GM21576 (cell line): ENCODE measurements around the gene FARSB.

Source experiments
- ATAC-seq: cut with Tn5 transposase; IDR thresholded peaks from one replicate; pipeline ENCODE4 v1.9.1; 2021; ENCODE audit warnings: mild to moderate bottlenecking, moderate library complexity; ENCODE audit not compliant: unreplicated experiment

Gene FARSB

DNA sequence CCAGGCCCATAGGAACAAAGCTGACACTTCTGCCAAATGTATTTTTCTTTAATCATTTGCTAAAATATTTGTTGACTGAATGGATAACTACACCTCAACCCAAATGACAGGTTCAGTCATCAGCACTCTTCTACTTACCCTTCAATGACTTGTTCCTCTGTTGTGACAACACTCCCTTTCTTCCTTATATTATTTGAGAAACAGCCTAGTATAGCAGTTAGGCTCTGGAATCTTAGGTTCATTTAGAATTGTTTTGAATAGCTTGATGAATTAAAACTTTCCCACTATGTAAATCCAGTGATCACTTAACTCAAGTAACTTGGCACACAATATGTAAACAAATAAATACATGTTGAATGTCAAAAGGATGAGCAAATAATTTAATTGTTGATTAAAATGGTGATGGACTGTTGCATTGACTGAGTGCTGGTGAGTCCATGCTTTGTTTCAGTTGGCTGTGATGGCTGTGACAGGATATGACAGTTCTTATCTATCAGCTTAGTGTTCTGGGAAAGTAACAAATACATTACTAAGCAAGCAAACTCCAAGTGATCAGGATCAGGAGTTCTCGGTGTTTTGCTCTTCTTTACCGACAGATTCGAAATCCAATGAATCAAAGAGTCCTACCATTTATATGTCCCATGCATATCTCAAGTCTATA lies 12.7 kb upstream of the FARSB start:
- no peak for ATAC-seq

DNA sequence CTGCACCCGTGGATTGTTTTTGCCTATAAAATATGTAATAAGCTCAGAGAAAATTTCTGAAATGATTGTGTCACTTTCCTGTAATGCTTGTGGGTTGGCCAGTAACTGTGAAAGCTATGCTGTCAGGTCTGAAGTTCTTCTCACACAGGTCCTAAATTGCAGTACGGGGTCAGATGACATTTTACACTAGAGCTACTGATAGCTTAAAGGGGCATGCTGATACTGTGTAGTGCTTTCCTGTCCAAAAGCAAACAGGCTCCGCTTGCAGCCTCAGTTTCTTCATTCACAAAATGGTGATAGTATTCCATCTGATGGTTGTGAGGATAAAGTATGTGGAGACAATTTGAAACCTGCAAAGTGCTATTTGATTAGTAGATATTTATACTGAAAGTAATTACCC lies 7.6 kb upstream of the FARSB start:
- ATAC-seq: no peak

DNA sequence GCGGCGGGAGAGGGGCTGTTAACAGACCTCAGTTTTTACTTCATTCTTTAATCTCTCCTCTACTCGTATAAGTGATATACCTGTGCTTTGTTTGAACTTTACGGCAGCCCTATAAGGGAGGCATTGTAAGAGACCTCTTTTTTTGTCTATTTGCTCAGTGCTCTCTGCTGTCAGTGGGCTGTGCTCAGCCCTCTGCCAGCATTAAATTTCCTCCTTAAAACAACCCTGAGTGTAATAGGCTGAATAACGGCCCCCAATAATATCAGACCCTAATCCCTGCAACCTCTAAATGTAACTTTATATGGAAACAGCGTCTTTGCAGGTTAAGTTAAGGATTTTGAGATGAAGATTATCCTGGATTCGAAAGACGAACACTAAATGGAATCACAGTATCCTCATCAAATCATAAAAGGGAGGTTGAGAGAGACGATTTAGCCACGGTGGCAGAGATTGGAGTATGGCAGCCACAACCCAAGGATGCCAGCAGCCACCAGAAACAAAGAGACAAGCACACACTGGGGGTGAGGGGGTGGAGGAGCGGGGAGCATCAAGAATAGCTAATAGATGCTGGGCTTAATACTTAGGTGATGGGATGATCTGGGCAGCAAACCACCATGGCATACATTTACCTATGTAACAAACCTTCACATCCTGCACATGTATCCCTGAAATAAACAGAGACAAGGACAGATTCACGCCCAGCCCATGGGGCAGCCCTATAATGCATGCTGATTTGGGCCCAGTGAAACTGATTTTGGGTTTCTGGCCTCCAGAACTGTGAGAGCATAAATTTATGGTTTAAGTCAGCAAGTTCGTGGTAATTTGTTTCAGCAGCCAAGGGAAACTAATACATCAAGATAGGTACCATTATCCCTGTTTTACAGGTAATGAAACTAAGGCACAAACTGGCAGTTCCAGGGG lies 894 bp upstream of the FARSB start:
- peak; percentile 20 for ATAC-seq

DNA sequence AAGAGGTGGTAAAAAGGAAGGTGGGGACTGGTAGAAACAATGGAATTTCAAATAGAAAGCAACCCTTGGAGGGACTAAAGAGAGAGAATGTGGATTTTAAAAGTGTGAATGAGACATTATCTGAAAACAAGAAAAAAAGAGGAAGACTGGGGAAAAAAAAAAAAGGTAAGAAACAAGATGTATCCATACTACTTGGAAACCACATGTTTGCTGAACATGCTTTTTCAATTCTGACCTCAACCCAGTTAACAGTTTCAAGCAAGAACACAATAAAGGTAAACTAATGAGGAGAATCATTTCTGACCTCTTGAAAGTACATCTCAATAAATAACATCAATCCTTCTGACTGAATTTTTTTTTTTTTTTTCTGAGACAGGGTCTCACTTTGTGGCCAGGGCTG lies 2.6 kb downstream of the FARSB start:
- no peak for ATAC-seq

DNA sequence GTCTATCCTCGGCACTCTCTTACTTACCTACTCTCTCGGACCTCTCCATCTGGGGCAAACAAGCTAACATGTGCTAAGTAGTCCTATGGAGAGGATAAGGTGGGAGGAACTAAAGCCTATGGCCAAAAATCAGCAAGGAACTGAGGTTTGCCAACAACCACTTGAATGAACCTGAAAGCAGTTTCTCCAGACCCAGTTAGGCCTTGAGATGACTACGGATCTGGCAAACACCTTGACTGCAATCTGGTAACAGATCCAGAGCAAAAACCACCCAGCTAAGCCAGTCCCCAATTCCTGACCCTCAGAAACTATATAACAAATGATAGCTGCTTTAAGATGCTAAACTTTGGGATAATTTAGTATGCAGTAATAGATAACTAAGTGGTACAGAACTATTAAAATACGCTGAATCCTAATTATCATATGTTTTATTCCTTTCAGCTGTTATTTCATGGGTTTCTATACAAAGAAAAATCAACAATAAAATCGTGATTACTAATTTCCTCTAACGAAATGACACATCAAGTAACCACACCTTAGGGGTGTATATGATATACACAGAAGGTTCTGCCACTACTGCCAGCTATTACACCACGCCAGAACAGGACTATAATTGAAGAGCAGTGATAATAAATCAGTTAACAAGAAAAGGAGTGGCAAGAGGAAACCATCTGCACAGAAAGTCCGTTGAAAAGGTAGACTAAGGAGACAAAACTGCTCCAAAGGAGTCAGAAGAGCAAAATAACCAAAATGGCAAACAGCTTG lies 3.2 kb downstream of the FARSB start:
- ATAC-seq: no peak

DNA sequence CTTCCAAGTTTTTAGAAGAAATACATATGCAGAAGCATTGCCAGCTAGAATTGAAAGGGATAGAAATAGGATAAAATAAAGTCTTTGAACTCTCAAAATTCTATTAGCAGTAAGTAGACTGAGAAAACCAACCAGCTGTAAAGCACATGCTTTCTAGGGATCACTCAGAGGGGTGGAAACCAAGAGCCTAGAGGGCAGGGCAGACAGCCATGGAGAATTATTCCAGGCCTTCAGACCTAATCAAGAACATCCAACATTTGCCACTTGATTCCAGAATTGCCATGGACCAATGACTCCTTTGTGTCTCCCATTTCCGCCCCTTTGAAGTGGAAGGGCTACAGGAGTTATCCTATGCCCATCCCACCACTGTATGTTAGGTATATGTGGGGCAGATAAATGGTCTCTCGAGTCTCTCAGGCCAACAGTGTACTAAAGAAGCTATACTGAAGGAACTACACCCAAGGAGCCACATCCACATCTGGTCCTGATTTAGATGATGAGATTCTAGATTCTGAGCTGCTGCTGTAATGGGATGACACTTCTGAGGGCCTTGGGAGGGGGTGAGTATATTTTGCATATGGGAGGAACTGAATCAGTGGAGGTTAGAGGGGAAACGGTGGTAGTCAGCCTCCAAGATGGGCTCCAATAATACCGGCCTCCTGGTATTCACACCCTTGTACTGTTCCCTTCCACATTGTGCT lies 4.0 kb downstream of the FARSB start:
- ATAC-seq: no peak

DNA sequence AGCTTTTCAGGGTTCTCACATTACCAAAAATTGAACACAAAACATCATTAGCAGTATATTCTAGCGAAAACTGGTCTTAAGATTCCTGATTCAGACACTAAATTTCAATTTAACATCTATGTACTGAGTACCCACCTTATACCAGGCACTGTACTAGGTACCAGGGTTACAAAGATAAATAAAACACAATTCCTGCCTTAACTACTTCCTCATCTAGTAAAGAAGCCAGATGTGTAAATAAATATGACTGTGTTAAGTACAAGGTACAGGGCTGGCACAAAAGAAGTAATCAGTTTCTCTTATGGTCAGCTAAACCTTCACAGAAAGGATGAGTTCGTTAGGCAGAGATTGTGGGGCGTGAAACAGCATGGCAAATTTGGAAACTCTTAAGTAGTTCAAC lies 6.1 kb downstream of the FARSB start:
- no peak for ATAC-seq

DNA sequence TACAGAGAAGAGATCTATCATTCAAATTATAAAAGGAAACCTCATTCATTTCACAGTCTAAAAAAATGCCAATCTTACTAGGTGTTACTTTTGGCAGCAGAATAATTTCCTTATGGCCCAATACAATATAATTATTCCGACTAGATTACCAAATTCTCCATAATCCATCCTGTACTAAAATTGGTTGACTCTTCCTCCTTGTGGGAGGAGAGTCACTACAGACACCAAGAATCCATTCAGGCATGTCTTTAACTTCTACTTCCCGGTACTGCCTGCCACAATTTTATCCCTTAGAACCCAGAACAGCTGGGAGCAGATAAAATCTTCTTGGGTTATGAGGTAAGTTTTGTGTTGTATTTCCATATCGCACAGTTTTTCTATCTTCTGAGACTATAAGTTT lies 9.9 kb downstream of the FARSB start:
- no peak for ATAC-seq

DNA sequence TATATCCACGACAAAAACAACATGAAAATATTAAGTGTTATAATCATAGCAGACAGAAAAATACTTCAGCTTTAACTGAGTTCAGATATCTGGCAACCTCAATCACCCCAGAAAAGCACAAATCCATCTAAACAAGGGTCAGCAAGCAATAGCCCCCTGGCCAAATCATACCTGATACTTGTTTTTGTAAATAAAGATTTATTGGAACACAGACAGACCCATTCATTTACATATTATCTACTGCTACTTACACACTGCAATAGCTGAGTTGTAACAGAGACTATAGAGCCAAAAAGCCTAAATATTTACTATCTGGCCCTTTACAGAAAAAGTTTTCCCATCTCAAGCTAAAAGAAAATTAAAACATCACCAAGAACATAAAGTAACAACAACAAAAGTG lies 12.8 kb downstream of the FARSB start:
- no peak for ATAC-seq

DNA sequence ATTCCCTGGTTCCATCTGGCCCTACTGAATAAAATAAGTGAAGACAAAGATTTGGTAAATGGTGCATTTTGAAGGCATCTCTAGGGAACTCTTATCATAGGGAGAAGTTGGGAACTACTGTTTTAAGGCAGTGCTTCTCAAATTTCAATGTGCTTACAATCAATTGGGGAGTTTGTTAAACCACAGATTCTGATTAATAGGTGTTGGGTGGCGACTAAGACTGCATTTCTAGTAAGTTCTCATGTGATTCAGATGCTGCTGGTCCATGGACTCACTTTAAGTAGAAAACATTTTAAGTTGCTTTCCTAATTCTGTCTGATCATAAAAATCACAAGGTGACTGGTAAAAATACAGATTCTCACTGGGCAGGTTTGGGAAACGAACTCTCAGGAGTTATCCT lies 14.6 kb downstream of the FARSB start:
- ATAC-seq: no peak

DNA sequence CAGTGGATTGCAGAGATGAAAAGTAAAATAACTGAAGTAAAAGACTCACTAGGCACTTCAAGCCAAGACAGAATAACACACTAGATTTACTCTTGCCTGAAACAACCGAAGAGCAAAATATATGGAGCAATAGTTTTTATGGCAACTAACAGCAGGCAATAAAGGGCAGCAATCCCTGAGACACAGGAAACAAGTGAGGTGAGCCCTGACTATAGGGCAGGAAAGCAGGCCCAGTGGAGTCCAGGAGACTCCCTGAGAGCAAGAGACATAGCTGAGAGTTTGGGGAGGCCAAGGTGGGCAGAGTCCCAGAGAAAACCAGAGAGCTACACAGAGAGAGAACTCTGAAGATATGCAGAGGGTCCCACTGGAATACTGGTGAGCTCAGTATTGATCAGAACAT lies 18.8 kb downstream of the FARSB start:
- no peak for ATAC-seq

DNA sequence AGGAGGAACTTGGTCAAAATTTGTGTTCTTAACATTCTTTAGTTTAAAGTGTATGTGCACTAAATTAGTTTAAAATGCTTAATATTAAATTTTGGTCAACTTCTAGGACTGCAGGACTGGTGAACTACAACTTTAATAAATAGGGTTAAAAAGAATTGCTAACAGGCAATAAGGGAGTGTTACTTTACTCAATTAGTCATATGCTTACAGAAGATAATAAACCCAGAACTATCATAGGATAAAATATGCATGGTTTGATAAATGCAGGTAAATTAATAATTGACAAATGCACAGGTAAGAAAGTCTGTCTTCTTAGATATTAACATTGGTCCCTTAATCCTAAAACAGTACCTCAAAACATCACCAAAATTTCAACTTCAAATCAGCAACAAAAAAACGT lies 20.6 kb downstream of the FARSB start:
- no peak for ATAC-seq

DNA sequence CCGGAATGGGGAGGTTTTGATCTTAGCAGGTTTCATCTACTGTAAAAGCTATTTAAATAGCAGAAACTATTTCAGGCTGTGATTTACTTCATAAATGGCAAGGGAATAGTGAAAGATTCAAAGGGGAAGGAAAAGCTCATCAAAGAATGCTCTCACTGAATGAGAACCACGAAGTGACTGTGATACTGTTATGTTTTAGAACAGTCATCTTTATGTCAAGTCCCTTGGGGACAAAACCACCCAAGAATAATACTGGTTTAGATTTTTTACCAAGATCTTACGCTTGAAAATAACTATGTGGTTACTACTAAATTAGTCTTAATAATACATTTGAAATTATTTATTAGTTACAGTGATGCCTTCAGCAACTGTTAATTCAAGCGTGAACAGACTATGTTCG lies 28.1 kb downstream of the FARSB start:
- ATAC-seq: no peak

DNA sequence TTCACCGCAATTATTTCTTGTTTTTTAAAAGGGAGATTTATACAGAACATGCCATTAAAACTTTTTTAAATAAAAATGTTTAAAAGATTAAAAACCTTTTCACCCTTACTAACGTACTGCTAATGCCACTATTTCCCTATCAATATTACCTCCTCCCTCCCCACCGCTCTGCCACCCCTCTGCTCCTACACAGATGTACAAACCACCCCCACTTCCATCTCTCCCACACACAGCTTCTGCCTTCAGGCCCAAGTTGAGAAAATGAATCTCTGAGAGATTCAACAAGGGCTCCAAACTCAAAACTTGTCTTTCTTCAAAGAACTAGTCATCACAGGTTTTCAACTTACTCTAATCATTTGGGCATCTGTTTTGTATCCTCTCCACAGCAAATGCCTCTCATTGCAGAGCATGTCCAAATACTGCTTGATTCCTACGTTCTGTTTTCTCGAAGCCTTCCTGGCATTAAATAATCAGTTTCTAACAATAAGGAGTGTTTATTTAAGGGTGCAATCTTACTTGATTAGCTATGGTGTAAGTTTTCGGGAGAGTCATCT lies 32.1 kb downstream of the FARSB start:
- no peak for ATAC-seq

DNA sequence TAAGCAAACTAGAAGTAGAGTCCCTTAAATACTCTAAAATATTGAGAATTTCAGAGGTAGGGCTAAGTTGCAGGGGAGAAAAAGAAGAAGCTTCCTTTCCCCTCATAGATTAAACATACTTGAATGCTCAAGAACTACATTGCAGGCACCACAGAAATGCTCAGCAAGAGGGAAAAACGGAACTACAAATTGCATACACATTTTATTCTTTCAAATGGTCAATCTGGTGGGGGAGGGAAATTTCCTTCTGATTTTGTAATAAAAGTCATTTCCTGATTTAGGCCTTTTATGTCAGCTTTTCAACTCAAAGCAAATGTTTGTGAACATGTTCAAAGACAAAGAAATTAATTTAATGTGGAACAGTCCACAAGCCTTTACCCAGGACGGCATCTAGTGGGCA lies 33.0 kb downstream of the FARSB start:
- no peak for ATAC-seq

DNA sequence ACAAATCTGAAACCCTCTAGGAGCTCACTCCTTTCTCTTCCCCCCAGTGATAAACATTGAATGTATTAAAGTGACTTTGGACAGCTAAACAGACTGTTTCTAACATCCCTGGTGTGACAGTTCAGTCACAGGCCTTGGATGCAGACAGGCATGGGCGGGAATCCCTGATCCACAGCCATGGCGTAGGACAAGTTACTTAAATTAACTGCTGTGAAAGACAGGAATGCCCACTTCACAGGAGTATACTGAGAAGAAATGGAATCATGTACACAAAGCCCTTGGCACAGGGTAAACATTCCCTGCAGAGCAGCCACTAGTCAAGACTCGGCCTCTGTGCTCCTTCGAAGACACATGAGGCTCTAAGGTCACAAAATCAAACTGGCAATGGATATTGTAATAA lies 34.0 kb downstream of the FARSB start:
- ATAC-seq: no peak

DNA sequence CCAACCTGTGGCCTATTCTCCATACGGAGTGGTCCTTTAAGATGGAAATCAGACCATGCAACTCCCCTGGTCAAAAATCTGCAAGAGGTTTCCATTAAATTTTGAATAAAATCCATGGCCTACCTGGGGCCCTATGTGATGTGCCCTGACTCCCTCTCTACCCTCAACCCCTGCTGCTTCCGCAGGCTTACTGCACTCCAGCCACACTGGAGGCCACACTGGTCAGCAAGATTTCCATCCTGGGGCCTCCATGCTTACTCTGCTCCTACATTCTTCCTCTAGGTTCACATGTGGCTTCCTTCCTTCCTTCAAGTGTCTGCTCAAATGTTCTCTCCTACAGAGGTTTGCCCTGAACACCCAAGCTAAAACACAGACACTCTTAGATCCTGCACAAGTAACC lies 40.6 kb downstream of the FARSB start:
- no peak for ATAC-seq

DNA sequence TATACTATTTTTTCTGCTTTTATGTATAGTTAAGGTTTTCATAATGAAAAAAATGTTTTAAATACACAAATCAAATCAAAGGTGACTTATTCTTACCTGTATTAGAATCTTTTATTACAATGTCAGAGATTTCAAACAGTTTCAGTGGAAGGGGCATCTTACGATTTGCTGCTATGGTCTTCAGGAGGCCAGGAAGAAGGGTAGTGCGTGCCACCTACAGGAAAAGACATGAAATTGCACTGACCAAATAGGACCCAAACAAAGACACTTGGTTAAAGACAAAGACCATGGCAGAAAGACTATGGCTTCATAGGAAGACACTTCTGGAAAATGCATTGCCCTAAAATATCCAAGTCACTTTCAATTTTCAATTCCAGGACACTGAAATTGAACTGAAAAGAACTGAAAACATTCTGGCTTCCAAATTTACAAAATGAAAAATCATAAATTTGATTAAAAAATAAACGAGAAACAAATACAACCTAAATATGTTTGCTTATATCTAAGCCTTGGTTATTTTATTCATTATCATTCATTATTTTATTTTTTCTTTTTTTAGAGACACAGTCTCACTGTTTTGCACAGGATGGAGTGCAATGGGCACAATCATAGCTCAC lies 42.1 kb downstream of the FARSB start:
- ATAC-seq: peak; percentile 86

DNA sequence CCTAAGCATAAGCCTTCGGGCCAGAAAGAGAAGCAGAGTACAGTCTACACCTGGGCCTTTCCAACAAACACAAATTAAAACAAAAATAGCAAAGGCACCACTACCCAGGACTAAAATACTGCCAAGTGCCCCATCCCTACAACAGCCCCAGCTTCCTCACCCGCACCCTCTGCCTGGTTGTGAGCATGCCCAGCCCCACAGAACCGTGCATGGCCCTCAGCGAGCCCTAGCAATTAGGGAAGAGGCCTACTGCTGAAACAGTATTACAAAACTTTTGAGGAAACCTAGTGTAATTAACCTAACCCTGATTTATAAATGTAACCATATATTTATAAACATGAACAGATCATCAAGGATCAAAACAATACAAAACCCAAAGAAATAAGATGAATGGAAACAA lies 44.2 kb downstream of the FARSB start:
- ATAC-seq: no peak

DNA sequence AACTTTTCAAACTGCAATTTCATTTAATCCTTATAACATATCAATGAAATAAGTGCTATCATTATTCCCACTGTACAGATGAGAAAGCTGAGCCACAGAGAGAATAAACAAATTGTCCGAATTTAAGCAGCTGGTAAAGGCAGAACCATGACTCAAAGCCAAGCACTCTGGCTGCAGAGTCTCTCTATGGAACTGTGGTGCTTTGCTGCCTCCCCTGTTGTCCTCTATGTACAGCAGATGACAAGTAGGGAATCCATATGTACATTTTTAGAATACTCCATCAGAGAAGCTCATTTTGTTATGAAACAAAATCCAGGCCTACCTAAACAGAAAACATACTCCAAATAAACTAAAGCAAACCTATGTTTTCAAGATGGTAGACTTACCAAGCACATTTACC lies 45.1 kb downstream of the FARSB start:
- no peak for ATAC-seq
